Measurements from ENCODE around the gene STOX2.

GRCh38 chr4:183905081-183905592 lies at the start of gene STOX2:
- TF ChIP-seq CTCF (IDR thresholded peaks at IDR 0.05) (no peak), POLR2A (IDR thresholded peaks at IDR 0.05) (no peak), POLR2AphosphoS5 (IDR thresholded peaks at IDR 0.05) (peak in 1 of 3 donors; percentile 4)
